NOMO-1 treated with dmso at 0.1 percent for 144 hours (cell line): ENCODE measurements around the gene RAB11FIP2.

ENCODE experiments used
- DNase-seq: peaks from one replicate; lab custom pipeline; 2025; ENCODE audit not compliant: unreplicated experiment; lab: John Stamatoyannopoulos, UW

The RAB11FIP2 gene

DNA sequence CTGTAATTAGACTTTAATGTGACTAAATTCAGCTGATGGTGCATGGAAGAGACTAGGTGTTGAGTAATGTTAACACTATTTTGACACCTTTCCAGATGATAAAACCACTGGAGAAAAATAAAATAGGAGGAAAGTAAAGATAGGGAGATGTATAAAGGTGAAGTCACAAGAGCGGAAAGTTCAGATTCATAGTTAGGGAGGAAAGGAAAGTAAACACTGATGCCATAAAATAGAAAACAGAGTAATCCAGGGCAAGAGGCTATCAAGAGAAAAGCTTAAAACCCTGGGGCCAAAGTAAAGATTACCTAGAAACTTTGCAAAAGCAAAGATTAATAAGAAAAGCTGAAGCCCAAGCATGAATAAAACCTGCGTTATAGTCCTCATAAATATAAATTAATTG, 62.8 kb downstream of the RAB11FIP2 start:
- DNase-seq, result no peak

DNA sequence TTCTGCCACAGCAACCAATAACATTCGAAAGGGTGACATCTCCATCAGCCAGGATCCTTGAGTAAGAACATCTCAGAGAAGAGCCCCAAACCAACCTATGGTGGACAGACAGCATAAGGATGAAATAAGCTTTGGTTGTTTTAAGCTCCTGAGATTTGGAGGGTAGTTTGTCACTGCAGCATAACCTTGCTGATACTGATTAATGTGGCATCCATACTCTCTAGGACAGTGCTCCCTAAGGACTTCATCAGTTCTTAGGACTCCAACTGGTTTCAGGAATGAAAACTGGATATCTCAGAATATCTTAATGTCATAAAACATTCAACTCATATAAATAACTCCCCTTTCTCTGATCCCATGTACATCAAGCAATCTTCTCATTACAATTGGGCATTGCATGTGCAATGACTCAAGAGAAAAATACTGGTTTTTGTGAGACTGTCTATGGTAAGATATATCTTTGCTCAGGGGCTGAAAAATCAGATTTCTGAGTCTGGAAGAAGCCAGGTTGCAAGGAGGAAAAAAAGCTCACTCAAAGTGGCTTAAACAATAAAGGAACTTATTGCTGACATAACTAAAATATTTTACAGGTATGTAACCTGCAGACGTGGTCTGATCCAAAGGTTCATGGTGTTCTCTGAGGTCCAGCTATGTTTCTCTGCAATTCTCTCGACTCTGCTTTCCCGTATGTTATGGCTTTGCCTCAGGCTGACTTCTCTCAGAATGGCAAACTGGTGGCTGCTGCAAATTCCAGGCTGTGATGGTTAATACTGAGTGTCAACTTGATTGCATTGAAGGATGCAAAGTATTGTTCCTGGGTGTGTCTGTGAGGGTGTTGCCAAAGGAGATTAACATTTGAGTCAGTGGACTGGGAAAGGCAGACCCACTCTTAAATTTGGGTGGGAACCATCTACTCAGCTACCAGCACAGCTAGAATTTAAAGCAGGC, 65.7 kb downstream of the RAB11FIP2 start:
- DNase-seq, result no peak

DNA sequence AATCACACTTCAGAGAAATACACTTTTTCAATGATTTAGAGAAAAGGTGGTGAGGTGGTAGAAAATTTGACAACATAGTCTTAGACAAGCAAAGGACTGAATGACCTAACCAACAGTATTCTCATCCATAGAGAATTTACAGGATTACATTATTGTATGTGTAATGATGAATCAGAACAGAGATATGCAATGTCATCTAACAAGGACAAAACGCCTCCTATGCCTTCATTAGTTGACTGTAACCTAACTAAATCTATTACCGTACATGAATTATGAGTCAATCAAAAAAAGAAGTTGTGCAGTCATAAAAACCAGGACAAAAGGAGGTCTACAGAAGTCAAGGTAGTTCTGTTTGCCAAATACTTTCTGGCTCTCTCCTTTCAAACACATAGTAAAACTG, 66.5 kb downstream of the RAB11FIP2 start:
- DNase-seq, result no peak

DNA sequence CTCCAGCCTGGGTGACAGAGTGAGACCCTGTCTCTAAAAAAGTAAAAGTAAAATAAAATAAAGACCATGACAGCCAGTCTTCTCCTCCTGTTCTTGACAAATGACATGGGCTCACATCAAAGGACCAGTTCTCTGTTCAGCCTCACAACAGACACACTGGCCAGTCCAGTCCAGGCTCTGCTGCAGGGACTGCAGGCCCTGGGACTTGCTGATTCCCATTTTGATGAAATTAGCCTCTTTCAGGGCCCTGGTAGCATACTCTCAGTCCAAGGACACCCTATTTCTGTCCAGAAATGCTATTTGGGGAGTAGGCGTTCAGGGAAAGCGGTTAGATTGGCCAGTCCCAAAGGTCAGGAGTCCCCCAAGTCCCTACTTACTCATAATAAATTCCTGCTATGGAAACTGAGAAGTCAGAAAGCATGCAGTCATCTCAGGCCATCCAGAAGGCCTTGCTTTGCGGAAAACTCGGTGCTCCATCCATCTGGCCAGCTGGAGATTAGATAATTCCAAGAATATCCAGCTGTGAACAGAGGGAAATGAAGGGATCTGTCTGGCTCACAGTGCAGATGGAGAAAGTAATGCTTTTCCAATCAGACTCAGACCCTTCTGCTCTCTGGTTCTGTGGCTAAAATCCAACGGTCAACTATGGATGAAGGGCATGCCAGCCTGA, 74.4 kb downstream of the RAB11FIP2 start:
- DNase-seq, result no peak

DNA sequence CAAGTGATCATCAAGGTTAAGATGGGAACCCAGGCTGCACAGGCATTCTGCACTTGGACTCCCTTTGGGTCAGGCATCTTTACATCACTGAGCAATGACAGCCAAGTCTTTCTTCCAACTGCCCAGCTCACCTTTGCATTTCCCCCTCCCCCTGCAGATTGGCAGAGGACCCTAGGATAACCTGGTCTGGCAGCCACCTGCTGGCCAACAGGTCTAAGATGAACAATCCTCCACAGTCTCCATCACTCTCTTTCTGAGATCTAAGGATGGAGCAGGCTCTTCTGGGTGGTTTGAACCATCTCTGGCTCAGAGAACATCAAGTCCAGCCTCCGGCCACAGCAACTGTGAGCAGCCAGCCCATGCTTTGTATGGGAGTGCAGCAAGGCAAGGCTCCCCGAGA, 75.8 kb downstream of the RAB11FIP2 start:
- no peak for DNase-seq

DNA sequence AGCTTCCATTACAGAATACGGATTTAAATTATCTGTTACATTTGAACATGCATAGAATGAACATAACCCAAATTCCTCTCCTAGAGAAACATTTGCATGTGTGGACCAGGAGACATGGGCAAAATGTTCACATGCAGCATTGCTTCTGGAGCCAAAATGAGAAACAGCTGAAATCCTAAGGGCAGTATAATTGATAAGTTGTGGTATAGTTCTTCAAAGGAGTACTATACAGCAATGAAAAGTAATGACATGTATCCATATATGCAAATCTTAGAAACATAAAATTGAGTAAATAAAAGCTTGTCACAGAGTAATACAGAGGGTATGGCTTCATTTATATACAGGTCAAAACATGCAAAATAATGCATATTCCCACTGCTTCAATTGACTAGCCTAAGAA, 77.1 kb downstream of the RAB11FIP2 start:
- DNase-seq, result no peak

DNA sequence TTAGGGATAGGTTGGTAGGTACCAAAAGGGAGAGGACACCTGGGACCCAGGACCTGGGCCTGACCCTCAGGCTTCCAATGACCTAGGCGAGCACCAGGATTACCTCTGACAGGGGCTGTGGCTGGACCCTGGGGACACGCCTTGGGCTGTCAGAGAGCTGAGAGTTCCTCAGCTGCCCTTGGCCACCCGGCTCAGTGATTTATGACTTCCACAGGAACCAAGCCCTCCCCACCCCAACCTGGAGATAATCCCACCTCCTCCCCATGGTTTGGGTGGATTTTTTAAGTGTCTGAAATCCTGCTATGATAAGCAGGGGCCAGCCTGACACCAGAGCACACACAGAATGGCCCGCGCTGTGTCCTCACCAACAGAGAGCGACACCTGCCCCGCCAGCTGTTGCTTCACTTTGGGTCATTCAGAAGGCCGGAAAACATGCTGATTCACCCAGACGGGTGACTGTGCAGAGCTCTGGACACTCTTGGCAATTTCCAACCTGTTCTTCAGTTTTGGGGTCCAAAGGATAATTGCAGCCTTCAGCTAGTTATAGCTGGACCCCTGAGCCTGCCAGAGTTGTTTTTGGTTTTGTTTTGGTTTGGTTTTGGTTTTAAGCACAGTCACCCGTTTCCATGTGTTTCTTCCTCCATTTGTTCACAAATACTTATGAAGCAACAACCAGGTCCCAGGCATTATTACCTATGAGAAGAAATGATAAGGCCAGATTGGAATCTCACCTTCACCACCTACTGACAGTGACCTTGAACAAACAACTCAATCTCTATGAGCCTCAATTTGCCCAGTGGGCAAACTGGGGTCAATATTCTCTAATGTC, 78.2 kb downstream of the RAB11FIP2 start:
- no peak for DNase-seq

DNA sequence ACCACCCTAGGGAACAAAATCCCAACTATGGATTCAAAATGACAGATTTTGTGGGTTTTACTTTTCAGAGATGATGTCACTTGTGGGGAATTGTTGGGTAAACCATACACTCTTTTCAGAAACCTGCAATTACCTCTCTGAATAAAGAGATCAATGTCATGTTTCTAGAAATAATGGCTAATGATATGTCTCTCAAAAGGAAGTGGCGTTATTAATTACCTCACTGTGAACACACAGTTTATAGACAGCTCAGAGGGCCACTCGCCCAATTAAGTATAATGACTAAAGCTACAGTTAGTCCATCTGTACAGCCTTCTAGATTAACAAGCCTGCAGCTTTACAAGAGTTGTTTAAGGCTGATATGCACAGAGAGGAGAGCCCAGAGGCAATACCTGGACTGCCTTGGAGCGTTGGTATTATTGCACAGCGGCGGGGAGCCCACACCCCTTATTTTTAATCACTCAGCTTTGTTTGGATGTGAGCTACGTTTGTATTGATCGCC, 79.5 kb downstream of the RAB11FIP2 start:
- no peak for DNase-seq

DNA sequence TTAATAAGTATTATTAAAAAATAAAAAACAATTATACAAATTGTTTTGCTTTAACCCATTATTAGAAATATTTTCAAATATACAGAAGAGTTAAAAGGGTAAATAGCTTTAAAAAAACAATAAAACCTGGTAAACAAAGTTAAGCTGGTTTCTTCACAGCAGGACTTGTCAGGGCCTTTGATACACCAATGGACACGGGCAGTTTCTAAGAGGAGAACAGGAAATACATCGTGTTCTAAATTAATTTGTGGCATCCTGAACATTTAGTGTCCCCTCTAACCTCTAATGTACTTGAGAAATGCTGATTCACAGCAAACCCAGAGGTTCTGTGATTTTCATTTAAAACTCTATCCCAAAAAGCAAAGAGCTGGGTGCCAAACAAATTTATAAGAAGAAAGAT, 80.8 kb downstream of the RAB11FIP2 start:
- no peak for DNase-seq

DNA sequence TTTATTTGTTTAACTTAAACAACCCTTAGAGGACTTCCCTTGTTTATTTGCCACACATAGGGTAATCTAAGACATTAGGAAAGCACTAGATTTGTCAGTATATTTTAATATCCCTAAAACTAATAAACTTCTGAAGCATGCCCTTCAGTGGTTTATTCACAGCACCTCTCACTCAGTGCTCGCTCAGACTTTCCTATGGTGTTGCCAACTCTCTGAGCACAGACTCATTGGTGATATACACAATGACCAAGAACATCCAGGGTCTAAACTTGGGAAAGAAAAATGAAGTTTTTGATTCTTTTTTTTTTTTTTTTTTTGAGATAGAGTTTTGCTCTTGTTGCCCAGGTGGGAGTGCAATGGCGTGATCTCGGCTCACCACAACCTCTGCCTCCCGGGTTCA, 82.2 kb downstream of the RAB11FIP2 start:
- no peak for DNase-seq

DNA sequence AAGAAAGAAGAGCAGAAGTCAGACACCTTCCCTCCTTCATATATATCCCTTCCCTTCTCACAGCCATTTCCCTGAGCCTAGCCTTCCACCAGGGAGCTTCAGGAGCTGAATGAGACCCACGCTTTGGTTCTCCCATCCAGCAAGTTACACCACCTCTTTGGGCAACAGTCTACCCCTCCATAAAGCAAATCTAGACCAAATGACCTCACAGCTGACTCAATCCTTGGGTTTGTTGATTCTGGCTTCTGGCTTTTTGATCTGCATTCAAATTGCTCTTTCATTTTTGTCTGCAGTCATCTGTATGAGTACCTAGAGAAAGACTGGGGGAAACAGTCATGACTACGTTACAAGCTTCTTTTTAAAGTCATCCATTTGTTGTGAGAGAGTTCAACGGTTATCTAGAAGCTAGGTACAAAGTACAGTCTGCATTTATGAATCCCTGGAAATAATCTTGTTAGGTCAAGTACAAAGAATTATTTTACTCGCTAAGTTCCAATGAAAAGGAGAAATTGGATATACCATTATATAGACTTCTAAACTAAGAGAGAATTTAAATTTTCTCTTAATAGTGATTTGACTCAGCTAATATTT, 86.3 kb downstream of the RAB11FIP2 start:
- DNase-seq, result no peak

DNA sequence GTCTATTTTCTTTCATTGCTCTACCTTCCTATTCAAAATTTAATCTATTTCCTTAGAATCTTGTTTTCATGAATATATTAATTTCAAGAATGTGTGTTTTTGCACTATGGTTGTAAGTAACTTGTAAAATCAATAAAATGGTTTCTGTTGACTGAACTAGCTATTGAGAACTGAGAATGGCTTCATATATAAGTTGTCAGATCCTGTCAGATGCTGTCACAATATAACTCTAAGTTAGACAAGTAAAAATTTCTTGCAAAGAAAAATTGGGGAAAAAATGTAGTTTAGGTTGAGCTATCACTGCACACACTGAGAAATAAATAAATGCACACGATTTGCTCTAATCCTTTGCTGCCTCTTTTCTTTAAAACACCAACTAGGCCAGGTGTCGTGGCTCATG, 89.8 kb downstream of the RAB11FIP2 start:
- no peak for DNase-seq

DNA sequence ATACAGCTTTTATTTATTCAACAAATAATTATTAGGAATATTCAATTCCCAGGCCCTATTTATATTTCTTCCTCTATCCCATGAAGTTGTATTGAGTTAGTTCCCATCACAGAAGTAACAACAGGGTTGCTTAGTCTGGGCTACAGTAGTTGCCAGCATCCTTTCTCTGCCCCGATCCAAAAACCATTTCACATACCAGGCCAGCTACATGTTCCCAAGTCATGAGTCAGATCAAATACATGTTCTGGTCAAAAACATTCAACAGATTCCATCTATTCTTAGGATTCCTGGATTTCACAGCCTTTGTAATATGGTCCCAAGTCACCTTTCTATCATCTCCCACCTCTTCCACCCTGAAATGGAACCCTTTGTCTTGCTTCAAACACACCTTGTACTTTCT, 91.6 kb downstream of the RAB11FIP2 start:
- no peak for DNase-seq
